Adipocyte (in vitro differentiated cells): ENCODE results near the gene SOX6.

Source experiments
- DNase-seq: peaks from one replicate; pipeline ENCODE4 v3.0.0-alpha.2; 2015; ENCODE audit warnings: low read depth
- H3K27me3 ChIP-seq: replicated peaks from 2 replicates; pipeline ENCODE4 v1.7.0; 2013; ENCODE audit warnings: mild to moderate bottlenecking, low read length, moderate library complexity; ENCODE audit not compliant: control insufficient read depth, insufficient read depth
- H3K36me3 ChIP-seq: 2 replicates; pipeline ENCODE4 v1.7.0; 2013; ENCODE audit warnings: low read length, mild to moderate bottlenecking, moderate library complexity; ENCODE audit not compliant: control insufficient read depth, insufficient read depth, severe bottlenecking
- H3K4me1 ChIP-seq: 2 replicates; pipeline ENCODE4 v1.7.0; 2013; ENCODE audit warnings: mild to moderate bottlenecking, low read length, moderate library complexity; ENCODE audit not compliant: control insufficient read depth, insufficient read depth
- H3K4me3 ChIP-seq: 2 replicates; pipeline ENCODE4 v1.7.0; 2013; ENCODE audit warnings: mild to moderate bottlenecking, low read length, moderate library complexity
- H3K9ac ChIP-seq: 2 replicates; pipeline ENCODE4 v1.7.0; 2013; ENCODE audit warnings: mild to moderate bottlenecking, low read length, moderate library complexity
- H3K9me3 ChIP-seq: 2 replicates; pipeline ENCODE4 v1.7.0; 2013; ENCODE audit warnings: mild to moderate bottlenecking, low read length, moderate library complexity; ENCODE audit not compliant: control insufficient read depth

Gene SOX6

DNA sequence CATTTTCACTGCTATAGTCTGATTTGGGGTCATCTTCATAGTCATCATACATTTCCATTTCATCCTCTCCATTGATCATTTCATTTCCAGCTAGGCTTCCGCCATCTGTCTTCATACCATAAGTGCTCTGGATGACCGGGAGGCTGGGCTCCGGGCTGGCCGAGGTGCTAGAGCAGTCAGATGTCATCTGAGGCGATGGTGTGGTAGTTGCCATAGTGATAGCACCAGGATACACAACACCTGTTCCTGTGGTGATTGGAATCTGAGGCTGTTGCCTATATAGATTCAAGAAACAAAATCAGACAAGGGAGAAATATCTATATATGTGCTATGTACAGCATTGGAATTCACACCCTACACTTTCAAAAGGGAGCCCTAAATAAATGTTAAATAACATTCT lies 383.5 kb downstream of the SOX6 start:
- Histone ChIP-seq H3K27me3 (no peaks in the 10 kb centered on the region), H3K4me3 (no peak overlapping the region), H3K36me3 (no peaks in the 10 kb centered on the region), H3K4me1 (peaks cover 55% of the 10 kb centered on the region), H3K9ac (no peak overlapping the region), H3K9me3 (no peaks in the 10 kb centered on the region)
- no peak for DNase-seq

DNA sequence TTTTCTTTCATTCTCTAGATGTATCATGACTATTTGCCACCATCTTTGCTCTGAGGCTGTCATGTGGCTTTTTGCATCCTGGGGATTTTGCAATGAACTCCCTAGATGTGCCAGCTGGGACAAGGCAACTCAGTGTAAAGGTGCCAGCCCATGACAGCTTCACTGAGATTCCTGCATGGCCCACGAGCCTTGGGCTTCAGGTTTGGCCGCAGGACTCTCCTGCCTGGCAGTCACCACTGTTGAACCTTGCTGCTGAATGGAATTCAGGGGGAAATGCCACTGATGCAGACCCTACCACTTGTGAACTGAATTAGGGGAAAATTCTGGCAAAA lies 385.2 kb downstream of the SOX6 start:
- Histone ChIP-seq H3K9ac (no peak overlapping the region), H3K4me1 (peaks cover 50% of the 10 kb centered on the region), H3K9me3 (no peaks in the 10 kb centered on the region), H3K36me3 (no peaks in the 10 kb centered on the region), H3K4me3 (no peak overlapping the region), H3K27me3 (no peaks in the 10 kb centered on the region)
- DNase-seq, result no peak

- Histone ChIP-seq H3K27me3 (no peaks in the 10 kb centered on the region), H3K4me3 (no peak overlapping the region), H3K9me3 (no peaks in the 10 kb centered on the region), H3K36me3 (no peaks in the 10 kb centered on the region), H3K9ac (peak overlapping the region; percentile 82), H3K4me1 (peaks cover 46% of the 10 kb centered on the region)
- DNase-seq, result no peak
These were observed 385.7 kb downstream of the SOX6 start for GRCh38 chr11:15970506-15971214.

DNA sequence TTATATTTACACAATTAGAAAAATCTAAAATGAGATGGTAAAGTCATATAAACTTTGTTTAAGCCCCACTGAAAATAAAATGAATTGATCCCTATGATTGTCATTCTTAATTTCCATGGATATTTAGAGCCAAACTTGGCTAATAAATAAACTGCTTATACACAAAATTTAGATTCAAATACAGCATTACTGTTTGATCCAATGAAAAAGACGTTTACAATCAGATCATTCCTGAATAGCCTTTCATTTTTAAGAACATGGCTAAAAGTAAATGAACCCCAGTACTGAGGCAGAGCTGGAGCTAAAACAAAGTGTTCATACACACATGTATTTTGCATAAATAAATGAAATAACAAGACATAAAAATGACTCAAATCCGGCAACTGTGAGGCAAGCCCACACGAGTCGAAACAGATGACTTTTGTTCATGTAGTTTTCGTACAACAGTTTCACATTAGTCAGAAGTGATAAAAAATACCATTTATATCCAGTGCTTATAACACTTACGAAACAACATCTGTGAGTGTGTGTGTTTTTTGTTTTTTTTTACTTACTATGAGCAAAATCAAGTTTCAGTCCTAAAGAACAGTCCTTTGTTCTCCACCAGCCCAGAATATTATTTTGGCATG lies 386.5 kb downstream of the SOX6 start:
- DNase-seq, result peak; percentile 50
- Histone ChIP-seq H3K4me3 (peak overlapping the region; percentile 76), H3K9ac (peak overlapping the region; percentile 82), H3K4me1 (peaks cover 46% of the 10 kb centered on the region), H3K27me3 (no peaks in the 10 kb centered on the region), H3K9me3 (no peaks in the 10 kb centered on the region), H3K36me3 (no peaks in the 10 kb centered on the region)

GRCh38 chr11:15969281-15969680 lies 387.1 kb downstream of the SOX6 start:
- Histone ChIP-seq H3K4me1 (peaks cover 46% of the 10 kb centered on the region), H3K9ac (peak overlapping the region; percentile 82), H3K4me3 (peak overlapping the region; percentile 76), H3K36me3 (no peaks in the 10 kb centered on the region), H3K9me3 (no peaks in the 10 kb centered on the region), H3K27me3 (no peaks in the 10 kb centered on the region)
- peak; percentile 88 for DNase-seq

DNA sequence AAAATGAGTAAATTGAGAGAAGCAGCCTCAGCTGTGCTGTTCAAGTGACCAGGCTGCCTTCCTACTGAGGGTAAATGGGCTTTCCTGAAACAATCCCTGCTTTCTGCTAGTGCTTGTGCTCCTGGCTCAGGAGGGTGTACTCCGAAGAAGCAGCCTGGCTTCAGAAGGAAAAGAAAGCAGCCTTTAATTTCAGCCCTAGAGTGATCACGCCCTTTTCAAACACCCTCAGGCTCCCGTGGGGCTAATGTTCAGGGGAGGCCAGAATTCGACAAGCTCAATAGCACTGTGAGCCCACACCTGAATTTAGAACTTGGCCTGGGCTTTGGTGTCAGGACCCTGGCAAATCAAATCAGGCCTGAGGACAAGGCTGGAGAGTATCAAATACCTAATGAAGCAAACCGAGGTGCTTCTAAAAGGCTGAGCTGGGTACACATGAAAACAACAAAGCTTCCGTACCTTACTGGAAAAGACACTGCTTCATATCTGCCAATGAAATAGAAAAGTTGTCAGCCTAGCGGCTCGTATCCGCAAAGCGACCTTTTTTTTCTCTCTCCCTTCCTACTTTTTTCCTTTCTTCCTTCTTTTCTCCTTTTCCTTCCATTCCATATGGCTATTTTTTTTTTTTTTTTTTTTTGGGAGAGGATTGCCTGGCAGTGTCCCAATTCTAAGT lies 387.8 kb downstream of the SOX6 start:
- peak; percentile 13 for DNase-seq
- Histone ChIP-seq H3K9ac (peak overlapping the region; percentile 82), H3K9me3 (no peaks in the 10 kb centered on the region), H3K27me3 (no peaks in the 10 kb centered on the region), H3K36me3 (no peaks in the 10 kb centered on the region), H3K4me1 (peaks cover 43% of the 10 kb centered on the region), H3K4me3 (peak overlapping the region; percentile 76)

- Histone ChIP-seq H3K4me3 (no peak overlapping the region), H3K9ac (peak overlapping the region; percentile 82), H3K27me3 (no peaks in the 10 kb centered on the region), H3K36me3 (no peaks in the 10 kb centered on the region), H3K9me3 (no peaks in the 10 kb centered on the region), H3K4me1 (peaks cover 41% of the 10 kb centered on the region)
- peak; percentile 71 for DNase-seq
These were observed 388.4 kb downstream of the SOX6 start for GRCh38 chr11:15967966-15968365.

DNA sequence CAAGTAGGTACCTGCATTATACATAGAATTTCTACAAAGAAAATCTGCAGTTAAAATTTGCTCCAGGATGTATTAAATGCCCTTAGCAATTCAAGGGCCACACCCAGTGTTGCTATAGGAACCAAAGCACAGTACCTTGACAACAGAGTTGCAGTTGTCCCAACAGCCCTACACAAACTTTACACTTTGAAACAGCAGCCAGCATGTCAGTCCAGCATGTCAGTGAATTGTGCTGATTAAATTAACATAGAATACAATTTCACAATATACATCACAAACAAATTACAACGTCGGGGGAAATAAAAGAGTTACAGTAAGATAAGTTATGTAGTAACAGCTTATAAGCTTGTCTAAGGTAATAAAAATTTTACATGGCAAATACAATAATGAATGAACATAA lies 389.2 kb downstream of the SOX6 start:
- Histone ChIP-seq H3K27me3 (no peaks in the 10 kb centered on the region), H3K9ac (no peak overlapping the region), H3K4me3 (no peak overlapping the region), H3K9me3 (no peaks in the 10 kb centered on the region), H3K36me3 (no peaks in the 10 kb centered on the region), H3K4me1 (peaks cover 41% of the 10 kb centered on the region)
- DNase-seq, result peak; percentile 53

DNA sequence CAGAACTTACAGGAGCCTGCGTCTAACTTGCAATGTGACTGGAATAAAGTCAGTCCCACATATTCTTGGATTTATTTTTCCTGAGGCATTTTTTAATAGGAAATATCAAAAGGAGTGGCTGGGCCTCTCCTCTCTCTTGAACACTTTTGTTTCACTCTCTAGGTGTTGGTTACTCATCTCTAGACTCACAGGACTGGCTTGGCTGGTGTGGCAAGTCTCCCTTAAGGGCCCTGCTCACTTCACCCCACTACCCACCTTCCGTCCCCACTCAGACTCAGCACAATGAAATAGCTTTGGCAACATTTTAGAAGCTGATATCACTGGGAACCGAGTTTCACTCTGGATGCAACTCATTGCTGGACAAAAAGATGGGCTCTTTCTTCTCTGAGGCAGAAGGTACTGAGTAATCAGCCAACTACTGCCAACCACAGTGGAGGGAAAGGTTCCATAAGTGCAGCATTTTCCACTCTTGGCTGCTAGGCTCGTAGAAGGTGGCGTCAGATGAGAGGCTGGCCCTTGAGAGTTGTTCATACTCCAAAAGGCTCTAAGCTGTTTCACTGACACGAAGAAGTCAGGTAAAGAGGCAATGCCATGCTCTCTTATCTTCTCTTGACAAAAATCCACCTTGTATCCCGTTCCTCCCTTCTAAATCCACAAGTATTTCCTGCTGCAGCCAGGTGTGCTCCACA lies 390.6 kb downstream of the SOX6 start:
- Histone ChIP-seq H3K9ac (no peak overlapping the region), H3K36me3 (no peaks in the 10 kb centered on the region), H3K4me1 (peaks cover 32% of the 10 kb centered on the region), H3K27me3 (no peaks in the 10 kb centered on the region), H3K9me3 (no peaks in the 10 kb centered on the region), H3K4me3 (no peak overlapping the region)
- no peak for DNase-seq

DNA sequence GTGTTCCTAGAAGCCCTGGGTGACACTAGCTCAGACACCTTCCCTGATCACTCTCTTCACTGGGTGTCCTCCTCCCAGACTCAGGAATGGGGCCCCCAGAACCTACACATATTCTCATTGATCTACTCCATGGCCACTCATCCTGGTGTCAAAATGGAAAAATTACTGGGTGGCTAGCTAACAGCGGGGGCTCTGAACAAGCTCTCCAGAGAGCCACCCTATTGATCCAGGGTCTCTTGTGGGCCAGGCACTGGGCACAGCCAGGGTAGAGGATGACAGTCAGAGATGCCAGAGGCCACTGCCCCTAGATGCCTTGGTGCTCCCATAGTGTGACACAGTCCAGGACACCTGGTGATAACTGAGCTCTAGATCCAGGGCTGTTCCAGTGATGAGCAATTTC lies 393.1 kb downstream of the SOX6 start:
- Histone ChIP-seq H3K9me3 (no peaks in the 10 kb centered on the region), H3K9ac (no peak overlapping the region), H3K36me3 (no peaks in the 10 kb centered on the region), H3K4me3 (no peak overlapping the region), H3K4me1 (peaks cover 8% of the 10 kb centered on the region), H3K27me3 (no peaks in the 10 kb centered on the region)
- no peak for DNase-seq

DNA sequence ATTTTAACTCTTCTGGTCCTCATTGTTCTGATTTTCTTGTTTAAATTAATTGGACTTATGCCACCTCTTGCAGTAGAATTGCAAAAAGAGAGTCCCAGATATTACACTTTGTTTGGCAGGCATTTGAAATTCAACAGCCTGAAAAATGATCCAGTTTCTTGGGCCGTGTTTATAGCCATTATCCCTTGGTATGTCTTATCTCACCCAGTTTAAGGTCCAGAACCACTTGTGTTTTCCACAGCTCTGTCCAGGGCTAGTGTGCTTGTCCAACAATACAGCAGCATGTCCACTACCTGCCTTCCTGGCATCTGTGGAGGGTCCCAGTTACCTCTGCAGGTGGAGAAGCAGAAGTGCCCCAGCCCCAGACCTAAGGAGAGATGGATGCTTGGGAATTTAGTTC lies 397.4 kb downstream of the SOX6 start:
- Histone ChIP-seq H3K4me3 (no peak overlapping the region), H3K4me1 (no peaks in the 10 kb centered on the region), H3K9ac (no peak overlapping the region), H3K9me3 (no peaks in the 10 kb centered on the region), H3K36me3 (no peaks in the 10 kb centered on the region), H3K27me3 (no peaks in the 10 kb centered on the region)
- DNase-seq, result no peak
